Sciatic nerve (tissue), 2 donors: Measurements from ENCODE around the gene MED27. TPM values are rescaled to one million over a fixed set of nuclear protein-coding genes. Genes with fewer than 3 reads are reported as not detected.

Experiments used
- ATAC-seq: fragments of 200-7000 bp; cut with Tn5 transposase; one replicate; pipeline ENCODE4 v1.9.1; 2020; ENCODE audit warnings: mild to moderate bottlenecking, moderate library complexity
- DNase-seq: peaks from one replicate; pipeline ENCODE4 v3.0.0-alpha.2; 2020; ENCODE audit warnings: low spot score
- intact Hi-C: fragments of 100-400 bp; cut with DNase I; formaldehyde crosslinking; loops from one replicate; pipeline ENCODE4 v1.14.2; 2022
- total RNA-seq: library from RNA; stranded (reverse); fragmentation: NEBNext Ultra II Directional; extraction: Animal tissue kit (Norgen Biotek cat#: 25700); gene quantifications from one replicate; pipeline ENCODE4 v1.2.1, GENCODE V29; 2021
- donor health status: DM: no; HTN: no; CAD: no.
- donor health status: DM: no; HTN: no; CAD: no.

The MED27 gene
- 15.9 TPM for total RNA-seq

GRCh38 chr9:132079391-132080091, at the start of gene MED27:
Gene MED27 (minus strand): TSS chr9:132079867. CDS start chr9:132079844, 23 bp downstream.
- DNase-seq (peak; percentile 96), ATAC-seq (peak; percentile 99)
- intact Hi-C loops = no loop called here

- DNase-seq (no peak), ATAC-seq (no peak)
- intact Hi-C loops = no loop called here
Measured at GRCh38 chr9:132127888-132128534, 48.3 kb upstream of the MED27 start.

GRCh38 chr9:132126680-132127236, 47.1 kb upstream of the MED27 start:
- DNase-seq (no peak), ATAC-seq (no peak)
- intact Hi-C loops = no loop called here

- intact Hi-C loops = no loop called here
- DNase-seq = no peak
- no peak for ATAC-seq
Measured at GRCh38 chr9:132125944-132126679, 46.4 kb upstream of the MED27 start.

- intact Hi-C loops = no loop called here
- ATAC-seq (no peak), DNase-seq (no peak)
Measured at GRCh38 chr9:132125361-132125760, 45.7 kb upstream of the MED27 start.

- intact Hi-C loops = no loop called here
- ATAC-seq = no peak
Measured at GRCh38 chr9:132124800-132125199, 45.1 kb upstream of the MED27 start.

GRCh38 chr9:132121021-132121420, 41.4 kb upstream of the MED27 start:
- no peak for ATAC-seq
- intact Hi-C loops = no loop called here
- DNase-seq = no peak

More at GRCh38 chr9:132124800-132125199, 45.1 kb upstream of the MED27 start:
- DNase-seq = no peak

- ATAC-seq = no peak
- intact Hi-C loops = loop anchor here (5.0 kb wide), 1 partner anchor 1565 kb away; no protein-coding TSS in a partner anchor
- DNase-seq = no peak
Measured at GRCh38 chr9:132117694-132118093, 38.0 kb upstream of the MED27 start.

- intact Hi-C loops = loop anchor here (5.0 kb wide), 1 partner anchor 1564 kb away; no protein-coding TSS in a partner anchor
Measured at GRCh38 chr9:132116583-132116982, 36.9 kb upstream of the MED27 start.

GRCh38 chr9:132114102-132114707, 34.5 kb upstream of the MED27 start:
- peak; percentile 63 for ATAC-seq
- intact Hi-C loops = no loop called here
- DNase-seq = peak; percentile 79

More at GRCh38 chr9:132116583-132116982, 36.9 kb upstream of the MED27 start:
- DNase-seq (no peak), ATAC-seq (no peak)

- DNase-seq (no peak), ATAC-seq (no peak)
- intact Hi-C loops = no loop called here
Measured at GRCh38 chr9:132109291-132109690, 29.6 kb upstream of the MED27 start.

GRCh38 chr9:132108728-132109127, 29.1 kb upstream of the MED27 start:
- ATAC-seq = no peak
- intact Hi-C loops = no loop called here
- no peak for DNase-seq

GRCh38 chr9:132099741-132100407, 20.2 kb upstream of the MED27 start:
- ATAC-seq = no peak
- intact Hi-C loops = no loop called here

GRCh38 chr9:132099167-132099566, 19.5 kb upstream of the MED27 start:
- intact Hi-C loops = no loop called here
- ATAC-seq = no peak
- DNase-seq = no peak

More at GRCh38 chr9:132099741-132100407, 20.2 kb upstream of the MED27 start:
- no peak for DNase-seq

GRCh38 chr9:132094314-132094791, 14.7 kb upstream of the MED27 start:
- intact Hi-C loops = no loop called here
- no peak for ATAC-seq
- DNase-seq = no peak

- ATAC-seq = no peak
- no peak for DNase-seq
- intact Hi-C loops = no loop called here
Measured at GRCh38 chr9:132090771-132091170, 11.1 kb upstream of the MED27 start.

GRCh38 chr9:132087438-132088030, 7.9 kb upstream of the MED27 start:
- ATAC-seq = no peak
- intact Hi-C loops = no loop called here
- DNase-seq = no peak

- intact Hi-C loops = no loop called here
- ATAC-seq (no peak), DNase-seq (no peak)
Measured at GRCh38 chr9:132082188-132082587, 2.5 kb upstream of the MED27 start.
